H9 (cell line): ENCODE measurements around the gene MGAT5. TPM values are rescaled to one million over a fixed set of nuclear protein-coding genes. Genes with fewer than 3 reads are reported as not detected.

ENCODE experiments used
- DNase-seq: peaks from one replicate; pipeline ENCODE4 v3.0.0-alpha.2; 2017
- H2AFZ ChIP-seq: one replicate; pipeline ENCODE4 v1.6.1; 2013; ENCODE audit warnings: mild to moderate bottlenecking, low read length, control low read depth, moderate library complexity
- H2AK5ac ChIP-seq: 2 replicates; pipeline ENCODE4 v1.6.1; 2013; ENCODE audit warnings: low read length, control low read depth, mixed read lengths; ENCODE audit not compliant: insufficient read length
- H2BK120ac ChIP-seq: one replicate; pipeline ENCODE4 v1.6.1; 2013; ENCODE audit warnings: low read depth, mild to moderate bottlenecking, low read length, control low read depth, inconsistent platforms; ENCODE audit not compliant: poor library complexity, severe bottlenecking
- H2BK12ac ChIP-seq: 2 replicates; pipeline ENCODE4 v1.6.1; 2013; ENCODE audit warnings: low read length, control low read depth, mixed read lengths, low read depth; ENCODE audit not compliant: insufficient read length
- H2BK15ac ChIP-seq: 2 replicates; pipeline ENCODE4 v1.6.1; 2013; ENCODE audit warnings: low read depth, low read length, control low read depth
- H2BK20ac ChIP-seq: one replicate; pipeline ENCODE4 v1.6.1; 2013; ENCODE audit warnings: low read depth, mild to moderate bottlenecking, low read length, control low read depth, inconsistent platforms; ENCODE audit not compliant: poor library complexity, severe bottlenecking
- H2BK5ac ChIP-seq: 2 replicates; pipeline ENCODE4 v1.6.1; 2013; ENCODE audit warnings: low read length, control low read depth, mixed read lengths; ENCODE audit not compliant: insufficient read length
- H3K14ac ChIP-seq: 2 replicates; pipeline ENCODE4 v1.6.1; 2013; ENCODE audit warnings: low read length, control low read depth; ENCODE audit not compliant: insufficient read depth
- H3K18ac ChIP-seq: 2 replicates; pipeline ENCODE4 v1.6.1; 2013; ENCODE audit warnings: low read depth, mild to moderate bottlenecking, mixed read lengths, low read length, control low read depth; ENCODE audit not compliant: insufficient read length
- H3K23ac ChIP-seq: 2 replicates; pipeline ENCODE4 v1.6.1; 2013; ENCODE audit warnings: low read length, control low read depth, mixed read lengths, low read depth; ENCODE audit not compliant: insufficient read length
- H3K23me2 ChIP-seq: 2 replicates; pipeline ENCODE4 v1.6.1; 2013; ENCODE audit warnings: low read depth, mild to moderate bottlenecking, mixed read lengths, low read length, control low read depth; ENCODE audit not compliant: insufficient read length, poor library complexity, severe bottlenecking
- H3K27ac ChIP-seq: 2 replicates; pipeline ENCODE4 v1.5.1; 2013; ENCODE audit warnings: low read length, control low read depth, mixed read lengths, low read depth; ENCODE audit not compliant: insufficient read length
- H3K27me3 ChIP-seq: 2 replicates; pipeline ENCODE4 v1.6.1; 2013; ENCODE audit warnings: low read length, control low read depth, inconsistent platforms; ENCODE audit not compliant: insufficient read depth
- H3K4ac ChIP-seq: 2 replicates; pipeline ENCODE4 v1.6.1; 2013; ENCODE audit warnings: low read depth, mild to moderate bottlenecking, control low read depth, inconsistent platforms, low read length, moderate library complexity
- H3K4me1 ChIP-seq: 2 replicates; pipeline ENCODE4 v1.6.1; 2013; ENCODE audit warnings: low read length, control low read depth, inconsistent platforms; ENCODE audit not compliant: insufficient read depth
- H3K4me2 ChIP-seq: 2 replicates; pipeline ENCODE4 v1.6.1; 2013; ENCODE audit warnings: low read length, control low read depth, mixed read lengths; ENCODE audit not compliant: insufficient read length, insufficient read depth
- H3K56ac ChIP-seq: 2 replicates; pipeline ENCODE4 v1.6.1; 2013; ENCODE audit warnings: low read depth, mild to moderate bottlenecking, mixed read lengths, low read length, control low read depth; ENCODE audit not compliant: insufficient read length
- H3K79me1 ChIP-seq: 2 replicates; pipeline ENCODE4 v1.6.1; 2013; ENCODE audit warnings: low read depth, mild to moderate bottlenecking, moderate library complexity, low read length, control low read depth, inconsistent platforms; ENCODE audit not compliant: insufficient read depth, poor library complexity, severe bottlenecking
- H3K79me2 ChIP-seq: 2 replicates; pipeline ENCODE4 v1.6.1; 2013; ENCODE audit warnings: low read length, control low read depth, inconsistent platforms; ENCODE audit not compliant: insufficient read depth
- H3K9ac ChIP-seq: 2 replicates; pipeline ENCODE4 v1.6.1; 2013; ENCODE audit warnings: low read length, control low read depth, mixed read lengths; ENCODE audit not compliant: insufficient read length; ENCODE audit errors: extremely low read depth
- H3K9me3 ChIP-seq: one replicate; pipeline ENCODE4 v1.6.1; 2013; ENCODE audit warnings: low read depth, low read length, inconsistent platforms; ENCODE audit not compliant: control insufficient read depth
- H3T11ph ChIP-seq: one replicate; pipeline ENCODE4 v1.6.1; 2013; ENCODE audit warnings: mild to moderate bottlenecking, low read length, control low read depth, inconsistent platforms
- H4K20me1 ChIP-seq: one replicate; pipeline ENCODE4 v1.6.1; 2013; ENCODE audit not compliant: control insufficient read depth, insufficient read length, insufficient read depth
- H4K5ac ChIP-seq: 2 replicates; pipeline ENCODE4 v1.6.1; 2013; ENCODE audit warnings: low read depth, mild to moderate bottlenecking, mixed read lengths, low read length, control low read depth; ENCODE audit not compliant: insufficient read length
- H4K8ac ChIP-seq: replicated peaks from 2 replicates; pipeline ENCODE4 v1.6.1; 2013; ENCODE audit warnings: low read length, control low read depth, mixed read lengths, low read depth; ENCODE audit not compliant: insufficient read length
- H4K91ac ChIP-seq: 2 replicates; pipeline ENCODE4 v1.6.1; 2013; ENCODE audit warnings: low read depth, mild to moderate bottlenecking, moderate library complexity, mixed read lengths, low read length, control low read depth; ENCODE audit not compliant: insufficient read length
- H3K27ac Mint-ChIP-seq, 3 experiments: 2 replicates in 2 of 3; 3 replicates in 1 of 3; pipeline ENCODE4 v1.8.0; 2020 to 2021; ENCODE audit warnings: mixed read lengths in 3 of 3, mild to moderate bottlenecking in 1 of 3, moderate library complexity in 1 of 3
- H3K27me3 Mint-ChIP-seq: 2 replicates; pipeline ENCODE4 v1.8.0; 2021; ENCODE audit warnings: low read depth, mild to moderate bottlenecking, moderate library complexity, mixed read lengths
- H3K36me3 Mint-ChIP-seq, 3 experiments: 2 replicates in 2 of 3; 3 replicates in 1 of 3; pipeline ENCODE4 v1.8.0; 2020 to 2021; ENCODE audit warnings: low read depth in 3 of 3, mixed read lengths in 3 of 3; ENCODE audit not compliant: insufficient read depth in 1 of 3
- H3K4me1 Mint-ChIP-seq, 2 experiments: 2 replicates each; pipeline ENCODE4 v1.8.0; 2020; ENCODE audit warnings: mixed read lengths in 2 of 2
- H3K4me3 Mint-ChIP-seq, 2 experiments: 2 replicates in 1 of 2; 3 replicates in 1 of 2; pipeline ENCODE4 v1.8.0; 2020 to 2021; ENCODE audit warnings: mild to moderate bottlenecking in 2 of 2, mixed read lengths in 2 of 2, moderate library complexity in 1 of 2
- H3K9me3 Mint-ChIP-seq, 2 experiments: 2 replicates in 1 of 2; 3 replicates in 1 of 2; pipeline ENCODE4 v1.8.0; 2020; ENCODE audit warnings: mild to moderate bottlenecking in 2 of 2, mixed read lengths in 2 of 2, moderate library complexity in 1 of 2
- WGBS: extraction: QIAGEN DNeasy Blood & Tissue Kit; methylation state at CpG from one replicate; pipeline ENCODE4 v1.1.7; 2013; ENCODE audit warnings: missing lambda C conversion rate, low lambda C conversion rate, mixed read lengths; ENCODE audit not compliant: insufficient read length; ENCODE audit errors: extremely low coverage; 5-methylcytosine and 5-hydroxymethylcytosine counted together
- total RNA-seq: library from RNA; stranded (reverse); gene quantifications from 2 replicates; pipeline ENCODE4 v1.2.1, GENCODE V29; 2021
- TF ChIP-seq, protein P1 (sequence below): fragments of 200-600 bp; sonication (generic); conservative IDR thresholded peaks from 3 replicates; pipeline ENCODE4 v1.8.0; 2021; ENCODE audit warnings: antibody characterized with exemption, mild to moderate bottlenecking

MGAT5 gene
- total RNA-seq, 1 experiment from 2014 or later: 25.7 TPM

DNA sequence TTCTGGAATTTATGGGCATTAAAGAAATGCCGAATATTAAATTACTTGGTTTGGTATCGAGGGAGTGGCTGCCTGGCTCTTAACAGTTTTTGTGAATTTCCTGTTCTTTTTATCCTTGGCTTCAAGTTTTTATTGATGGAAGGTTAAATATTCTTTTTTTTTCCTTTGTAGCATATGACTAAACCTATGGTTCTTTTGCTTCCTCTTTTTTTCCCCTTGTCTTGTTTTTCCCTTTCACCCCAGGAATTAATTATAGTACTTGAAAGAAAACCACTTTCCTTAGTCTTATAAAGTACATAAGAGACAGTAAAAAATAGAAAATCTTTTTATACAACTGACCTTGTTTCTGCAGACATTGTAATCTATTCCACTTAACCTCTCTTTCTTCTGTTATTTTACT is 42.4 kb downstream of the MGAT5 start:
- no peak overlapping the region for H4K91ac ChIP-seq
- H3K18ac ChIP-seq: no peak overlapping the region
- peaks cover 9 to 16% of the 10 kb centered on the region in 2 experiments for H3K4me1 Mint-ChIP-seq
- H2BK5ac ChIP-seq: no peak overlapping the region
- no peaks in the 10 kb centered on the region for H3K27me3 Mint-ChIP-seq
- no peaks in the 10 kb centered on the region for H3K23me2 ChIP-seq
- TF ChIP-seq, protein P1, sequence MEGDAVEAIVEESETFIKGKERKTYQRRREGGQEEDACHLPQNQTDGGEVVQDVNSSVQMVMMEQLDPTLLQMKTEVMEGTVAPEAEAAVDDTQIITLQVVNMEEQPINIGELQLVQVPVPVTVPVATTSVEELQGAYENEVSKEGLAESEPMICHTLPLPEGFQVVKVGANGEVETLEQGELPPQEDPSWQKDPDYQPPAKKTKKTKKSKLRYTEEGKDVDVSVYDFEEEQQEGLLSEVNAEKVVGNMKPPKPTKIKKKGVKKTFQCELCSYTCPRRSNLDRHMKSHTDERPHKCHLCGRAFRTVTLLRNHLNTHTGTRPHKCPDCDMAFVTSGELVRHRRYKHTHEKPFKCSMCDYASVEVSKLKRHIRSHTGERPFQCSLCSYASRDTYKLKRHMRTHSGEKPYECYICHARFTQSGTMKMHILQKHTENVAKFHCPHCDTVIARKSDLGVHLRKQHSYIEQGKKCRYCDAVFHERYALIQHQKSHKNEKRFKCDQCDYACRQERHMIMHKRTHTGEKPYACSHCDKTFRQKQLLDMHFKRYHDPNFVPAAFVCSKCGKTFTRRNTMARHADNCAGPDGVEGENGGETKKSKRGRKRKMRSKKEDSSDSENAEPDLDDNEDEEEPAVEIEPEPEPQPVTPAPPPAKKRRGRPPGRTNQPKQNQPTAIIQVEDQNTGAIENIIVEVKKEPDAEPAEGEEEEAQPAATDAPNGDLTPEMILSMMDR: no peak
- H4K5ac ChIP-seq: no peak overlapping the region
- no peaks in the 10 kb centered on the region for H3K27me3 ChIP-seq
- H3T11ph ChIP-seq: no peak overlapping the region
- no peaks in the 10 kb centered on the region for H3K79me2 ChIP-seq
- no peak overlapping the region for H2BK15ac ChIP-seq
- WGBS: no CpG with 5 or more reads among the region's 2 CpGs
- no peak overlapping the region for H2AFZ ChIP-seq
- H3K4ac ChIP-seq: no peak overlapping the region
- peaks cover 5% of the 10 kb centered on the region for H3K4me1 ChIP-seq
- no peak overlapping the region for H4K8ac ChIP-seq
- H3K56ac ChIP-seq: no peak overlapping the region
- H3K9ac ChIP-seq: no peak overlapping the region
- H3K27ac Mint-ChIP-seq: no peak overlapping the region
- H2BK12ac ChIP-seq: no peak overlapping the region
- no peak overlapping the region for H2AK5ac ChIP-seq
- H3K9me3 ChIP-seq: no peaks in the 10 kb centered on the region
- no peak for DNase-seq
- no peak overlapping the region for H2BK120ac ChIP-seq
- no peak overlapping the region for H3K4me2 ChIP-seq
- no peaks in the 10 kb centered on the region; a peak in 1 of 5 replicates for H3K9me3 Mint-ChIP-seq
- H3K36me3 Mint-ChIP-seq: no peaks in the 10 kb centered on the region
- no peaks in the 10 kb centered on the region for H3K79me1 ChIP-seq
- H3K23ac ChIP-seq: no peak overlapping the region
- no peak overlapping the region for H2BK20ac ChIP-seq
- H3K4me3 Mint-ChIP-seq: no peak overlapping the region
- H3K27ac ChIP-seq: no peak overlapping the region
- no peaks in the 10 kb centered on the region for H4K20me1 ChIP-seq
- H3K14ac ChIP-seq: no peak overlapping the region
